8988T (cell line): ENCODE measurements around the gene LUC7L3.
"Not testable (repeated sequence)": the region's sequence is repeated elsewhere in the genome, so short reads cannot be mapped to it uniquely, and the experiment has no call there.

Source experiments
- DNase-seq: peaks from one replicate; pipeline ENCODE4 v3.0.0; 2011

The LUC7L3 gene

GRCh38 chr17:50790618-50791017, 71.2 kb downstream of the LUC7L3 start:
- DNase-seq = no peak

- DNase-seq = no peak
These were observed 72.7 kb downstream of the LUC7L3 start for GRCh38 chr17:50792132-50792531.

- no peak for DNase-seq
These were observed 73.6 kb downstream of the LUC7L3 start for GRCh38 chr17:50793007-50793406.

- no peak for DNase-seq
These were observed 75.0 kb downstream of the LUC7L3 start for GRCh38 chr17:50794361-50794760.

- DNase-seq = peak; percentile 5
These were observed 77.9 kb downstream of the LUC7L3 start for GRCh38 chr17:50797135-50797810.

- DNase-seq = peak; percentile 3
These were observed 79.3 kb downstream of the LUC7L3 start for GRCh38 chr17:50798424-50799288.

- DNase-seq = no peak
These were observed 80.2 kb downstream of the LUC7L3 start for GRCh38 chr17:50799582-50799981.

- no peak for DNase-seq
These were observed 80.8 kb downstream of the LUC7L3 start for GRCh38 chr17:50800196-50800700.

GRCh38 chr17:50802609-50803571, 83.5 kb downstream of the LUC7L3 start:
- DNase-seq = no peak

- no peak for DNase-seq
These were observed 84.3 kb downstream of the LUC7L3 start for GRCh38 chr17:50803676-50804075.

GRCh38 chr17:50804749-50805475, 85.5 kb downstream of the LUC7L3 start:
- not testable (repeated sequence) for DNase-seq

- no peak for DNase-seq
These were observed 86.1 kb downstream of the LUC7L3 start for GRCh38 chr17:50805486-50805885.
